Hematopoietic multipotent progenitor cell treated with erythropoietin and hydrocortisone succinate and interleukin-3 and kit ligand, for 15 days (in vitro differentiated cells): ENCODE data around the gene ZMYM5.
"Not testable (repeated sequence)": the region's sequence is repeated elsewhere in the genome, so short reads cannot be mapped to it uniquely, and the experiment has no call there.

Experiments
- DNase-seq: peaks from one replicate; pipeline ENCODE4 v3.0.0-alpha.2; 2015; ENCODE audit warnings: low spot score

Gene ZMYM5

DNA sequence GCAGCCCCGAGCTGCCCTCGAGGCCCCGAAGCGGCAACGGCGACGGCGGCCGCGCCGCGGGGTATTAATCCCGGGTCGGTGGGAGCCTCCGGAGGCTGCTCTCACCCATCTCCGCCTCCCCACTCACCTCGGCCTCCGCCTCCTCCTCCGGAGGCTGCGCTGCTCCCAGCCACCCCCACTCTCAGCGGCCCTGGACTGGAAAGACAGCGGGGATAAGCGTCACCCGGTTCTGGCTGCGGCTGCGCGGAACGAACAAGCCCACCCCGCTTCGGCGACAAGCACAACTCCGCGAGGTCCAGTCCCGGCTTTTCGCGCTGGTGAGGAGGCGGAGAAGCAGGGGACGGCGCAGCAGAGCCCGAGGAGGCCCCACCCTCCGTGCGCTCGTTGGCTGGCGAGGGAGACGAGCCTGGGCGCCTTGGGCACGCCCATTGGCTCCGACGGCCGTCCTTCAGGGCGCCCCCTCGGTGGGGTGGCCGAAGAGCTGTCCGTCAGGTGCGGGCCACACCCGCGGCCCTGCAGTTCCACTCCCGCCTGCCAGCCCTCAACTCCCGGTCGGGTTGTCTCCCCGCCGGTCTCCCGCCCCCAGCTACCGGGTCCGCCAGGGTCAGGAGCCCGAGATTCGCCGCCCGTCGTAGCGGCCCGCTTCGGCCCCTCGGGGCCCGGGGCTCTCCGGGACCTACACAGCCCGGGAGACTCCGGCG lies at the start of gene ZMYM5:
ZMYM5 (minus strand) TSS at position 327 of the 701 bp plus-strand sequence. CDS start 11,469 bp downstream, outside the sequence.
- DNase-seq = peak; percentile 95

DNA sequence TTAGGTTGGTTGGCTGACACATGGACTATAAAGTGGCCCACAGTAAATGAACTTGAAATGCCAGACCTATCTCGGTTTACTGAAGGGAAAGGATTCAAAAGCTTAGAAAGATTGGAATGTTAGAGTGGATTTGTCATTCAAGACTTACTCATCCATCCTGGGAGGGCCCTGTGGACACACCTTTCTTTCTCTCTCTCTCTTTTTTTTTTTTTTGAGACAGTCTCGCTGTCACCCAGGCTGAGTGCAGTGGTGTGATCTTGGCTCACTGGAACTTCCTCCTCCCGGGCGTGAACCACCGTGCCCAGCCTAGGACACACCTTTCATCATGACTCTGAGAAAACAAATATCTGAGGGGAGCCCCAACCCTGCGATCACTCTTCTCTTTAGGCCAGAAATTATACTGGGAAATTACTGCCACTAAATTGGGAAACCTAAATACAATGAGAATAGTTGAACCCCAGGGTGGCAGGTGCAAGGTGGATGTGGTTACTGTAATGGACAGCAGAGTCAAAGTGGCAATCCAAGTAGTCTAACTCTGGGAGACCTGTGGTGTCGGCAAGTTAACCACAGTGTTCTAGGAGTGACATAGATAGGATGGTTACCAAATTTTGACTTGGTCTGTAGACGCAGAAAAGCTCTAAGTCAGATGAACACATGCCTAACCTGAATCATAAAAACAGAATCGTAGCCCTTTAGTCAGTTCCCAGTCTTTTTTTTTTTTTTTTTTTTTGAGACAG lies 47.1 kb upstream of the ZMYM5 start:
- no peak for DNase-seq

DNA sequence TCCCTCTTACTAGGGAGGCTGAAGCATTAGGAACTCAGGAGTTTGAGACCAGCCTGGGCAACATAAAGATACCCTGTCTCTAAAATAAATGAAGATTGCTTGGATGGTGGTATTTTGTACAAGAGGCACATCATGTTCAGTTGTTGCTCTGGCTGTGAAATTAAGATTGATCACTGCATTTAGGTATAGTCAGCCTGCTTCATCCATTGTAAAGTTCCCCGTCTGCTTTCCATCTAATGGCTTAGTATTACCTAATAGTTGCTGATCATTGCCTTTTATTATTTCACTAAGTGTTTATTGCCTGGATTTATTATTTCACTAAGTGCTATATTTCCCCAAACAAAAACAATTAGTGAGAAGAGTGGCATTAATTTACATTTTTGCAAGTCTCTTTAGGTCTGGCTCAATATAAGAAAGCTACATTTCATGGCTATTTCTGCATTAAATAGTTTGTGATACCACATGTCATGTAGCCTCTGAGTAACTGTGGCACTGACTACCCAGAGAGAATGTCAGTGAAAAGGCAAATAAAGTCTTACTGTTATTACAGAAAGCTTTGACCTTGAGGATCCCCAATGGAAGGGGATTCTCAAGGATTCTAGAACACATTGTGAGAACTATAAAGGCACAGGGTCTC lies 45.0 kb upstream of the ZMYM5 start:
- no peak for DNase-seq

DNA sequence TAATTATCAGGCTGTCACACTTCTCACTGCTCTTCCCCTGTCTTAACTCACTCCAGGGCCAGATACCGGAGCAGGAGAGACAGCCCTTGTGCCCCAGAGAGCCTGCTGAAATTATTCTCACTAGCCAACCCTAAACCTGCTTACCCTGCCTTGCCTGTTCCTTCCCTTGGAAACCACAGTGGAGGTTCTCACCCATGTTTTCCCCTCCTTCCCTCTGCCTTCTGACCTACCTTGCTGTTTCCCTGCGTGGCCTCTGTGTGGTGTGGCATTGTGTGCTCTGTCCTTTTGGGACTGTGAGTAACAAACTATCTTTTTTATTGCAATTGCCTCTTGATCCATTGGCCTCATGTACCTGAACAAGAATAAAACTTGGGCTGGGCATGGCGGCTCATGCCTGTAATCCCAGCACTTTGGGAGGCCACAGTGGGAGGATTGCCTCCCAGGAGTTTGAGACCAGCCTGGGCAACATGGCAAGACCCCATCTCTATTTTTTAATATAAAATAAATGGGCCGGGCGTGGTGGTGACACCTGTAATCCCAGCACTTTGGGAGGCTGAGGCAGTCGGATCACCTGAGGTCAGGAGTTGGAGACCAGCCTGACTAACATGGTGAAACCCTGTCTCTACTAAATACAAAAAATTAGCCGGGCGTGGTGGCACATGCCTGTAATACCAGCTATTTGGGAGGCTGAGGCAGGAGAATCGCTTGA lies 42.2 kb upstream of the ZMYM5 start:
- not testable (repeated sequence) for DNase-seq

DNA sequence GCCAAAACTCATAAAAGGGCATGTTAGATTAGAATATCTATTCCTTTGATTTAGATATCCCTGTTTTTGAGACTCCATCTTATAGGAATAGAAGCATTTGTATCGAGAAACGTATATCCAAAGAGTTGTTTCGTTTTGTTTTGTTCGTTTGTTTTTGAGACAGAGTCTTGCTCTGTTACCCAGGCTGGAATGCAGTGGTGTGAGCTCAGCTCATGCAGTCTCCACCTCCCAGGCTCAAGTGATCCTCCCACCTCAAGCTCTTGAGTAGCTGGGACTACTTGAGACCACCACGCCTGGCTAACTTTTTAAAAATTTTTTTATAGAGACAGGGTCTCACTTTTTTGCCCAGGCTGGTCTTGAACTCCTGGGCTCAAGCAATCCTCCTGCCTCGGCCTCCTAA lies 26.6 kb upstream of the ZMYM5 start:
- DNase-seq = no peak

DNA sequence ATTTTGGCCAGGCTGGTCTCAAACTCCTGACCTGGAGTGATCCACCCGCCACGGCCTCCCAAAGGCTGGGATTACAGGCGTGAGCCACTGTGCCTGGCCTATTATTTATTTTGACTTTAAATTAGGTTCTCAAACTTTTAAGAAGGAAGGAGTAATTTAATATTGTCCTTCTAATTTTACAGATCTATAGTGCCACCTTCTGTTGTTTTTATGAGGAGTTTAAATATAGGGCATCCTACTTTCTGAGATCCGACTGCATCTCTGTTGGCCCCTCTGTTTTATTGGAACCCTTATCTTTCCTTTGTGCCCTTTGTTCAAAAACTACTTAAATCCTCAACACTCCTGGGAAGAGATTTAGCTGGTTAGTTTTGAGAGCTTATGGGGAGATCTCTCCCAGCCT lies 25.4 kb upstream of the ZMYM5 start:
- peak; percentile 22 for DNase-seq

DNA sequence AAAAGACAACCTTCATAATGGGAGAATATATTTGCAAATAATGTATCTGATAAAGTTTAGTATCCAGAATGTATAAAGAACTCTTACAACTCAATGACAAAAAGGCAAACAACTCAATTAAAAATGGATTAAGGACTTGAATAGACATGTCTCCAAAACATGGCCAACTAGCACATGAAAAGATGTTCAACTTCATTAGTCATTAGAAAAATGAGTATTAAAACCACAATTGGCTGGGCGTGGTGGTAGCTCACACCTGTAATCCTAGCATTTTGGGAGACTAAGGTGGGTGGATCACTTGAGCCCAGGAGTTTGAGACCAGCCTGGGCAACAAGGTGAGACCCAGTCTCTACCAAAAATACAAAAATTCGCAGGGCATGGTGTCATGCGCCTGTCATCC lies 18.8 kb upstream of the ZMYM5 start:
- no peak for DNase-seq

DNA sequence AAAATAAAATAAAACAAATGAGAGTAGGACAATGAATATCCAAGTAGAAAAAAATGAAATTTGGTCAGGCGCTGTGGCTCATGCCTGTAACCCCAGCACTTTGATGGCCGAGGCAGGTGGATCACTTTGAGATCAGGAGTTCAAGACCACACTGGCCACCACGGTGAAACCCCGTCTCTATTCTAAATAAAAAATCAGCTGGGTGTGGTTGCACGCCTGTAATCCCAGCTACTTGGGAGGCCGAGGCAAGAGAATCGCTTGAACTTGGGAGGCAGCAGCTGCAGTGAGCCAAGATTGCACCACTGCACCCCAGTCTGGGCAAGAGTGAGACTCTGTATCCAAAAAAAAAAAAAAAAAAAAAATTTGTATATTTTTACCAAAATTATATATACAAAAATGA lies 18.2 kb upstream of the ZMYM5 start:
- no peak for DNase-seq

DNA sequence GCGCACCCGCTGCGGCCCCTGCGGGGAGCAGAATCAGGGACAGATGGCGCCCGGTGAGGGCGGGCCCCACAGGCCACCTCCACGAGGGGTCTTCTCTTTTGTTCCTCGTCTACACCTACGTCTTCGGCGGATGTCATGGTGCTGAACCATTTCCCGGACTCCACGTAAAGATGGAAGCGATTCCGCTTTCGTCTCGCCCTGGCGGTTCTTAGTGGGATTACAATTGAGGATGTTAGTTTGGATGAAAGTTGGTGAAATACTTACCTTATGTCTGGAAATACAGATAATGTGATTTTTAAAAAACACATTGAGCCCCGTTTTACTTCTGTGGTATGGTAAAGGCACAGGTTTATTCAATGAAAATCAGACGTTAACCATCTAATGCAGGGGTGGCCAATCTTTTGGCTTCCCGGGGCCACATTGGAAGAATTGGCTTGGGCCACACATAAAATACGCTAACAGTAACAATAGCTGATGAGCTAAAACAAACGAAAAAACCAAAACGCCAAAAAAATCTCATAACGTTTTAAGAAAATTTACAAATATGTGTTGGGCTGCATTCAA lies 1.4 kb upstream of the ZMYM5 start:
- DNase-seq = peak; percentile 80

DNA sequence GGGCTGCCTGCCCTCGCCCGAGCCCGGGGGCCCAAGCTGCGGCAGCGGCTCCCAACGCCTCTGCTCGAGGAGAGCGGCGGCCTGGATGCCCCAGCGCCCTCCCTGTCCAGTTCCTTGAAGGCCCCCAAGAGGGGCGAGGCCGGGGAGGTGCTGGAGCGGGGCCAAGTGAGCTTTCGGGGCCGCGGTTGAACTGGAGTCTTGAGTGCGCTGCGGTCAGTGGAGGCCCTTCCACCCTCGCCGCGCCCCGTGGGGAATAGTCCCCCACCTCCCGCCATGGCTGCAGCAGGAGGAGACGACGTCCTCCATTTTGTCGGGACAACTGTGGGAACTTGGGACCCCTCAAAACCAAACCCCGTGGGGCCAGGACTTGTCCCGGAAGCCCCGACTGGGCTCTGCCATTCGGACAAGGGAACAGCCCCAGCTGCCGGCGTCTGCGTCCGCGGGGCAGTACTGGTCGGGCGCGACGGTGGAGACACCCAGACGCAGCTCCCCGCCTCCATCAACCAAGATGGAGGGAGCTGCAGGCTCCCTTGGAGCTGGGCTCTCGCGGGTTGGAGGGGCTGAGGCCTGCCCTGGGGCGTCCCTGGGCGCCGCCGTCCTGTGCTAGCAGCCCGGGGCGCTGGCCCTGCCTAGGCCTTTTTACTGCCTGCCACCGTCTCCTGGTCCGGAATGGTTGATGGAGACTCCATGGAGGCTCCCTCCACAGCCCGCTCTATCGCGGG lies 736 bp upstream of the ZMYM5 start:
- peak; percentile 53 for DNase-seq

DNA sequence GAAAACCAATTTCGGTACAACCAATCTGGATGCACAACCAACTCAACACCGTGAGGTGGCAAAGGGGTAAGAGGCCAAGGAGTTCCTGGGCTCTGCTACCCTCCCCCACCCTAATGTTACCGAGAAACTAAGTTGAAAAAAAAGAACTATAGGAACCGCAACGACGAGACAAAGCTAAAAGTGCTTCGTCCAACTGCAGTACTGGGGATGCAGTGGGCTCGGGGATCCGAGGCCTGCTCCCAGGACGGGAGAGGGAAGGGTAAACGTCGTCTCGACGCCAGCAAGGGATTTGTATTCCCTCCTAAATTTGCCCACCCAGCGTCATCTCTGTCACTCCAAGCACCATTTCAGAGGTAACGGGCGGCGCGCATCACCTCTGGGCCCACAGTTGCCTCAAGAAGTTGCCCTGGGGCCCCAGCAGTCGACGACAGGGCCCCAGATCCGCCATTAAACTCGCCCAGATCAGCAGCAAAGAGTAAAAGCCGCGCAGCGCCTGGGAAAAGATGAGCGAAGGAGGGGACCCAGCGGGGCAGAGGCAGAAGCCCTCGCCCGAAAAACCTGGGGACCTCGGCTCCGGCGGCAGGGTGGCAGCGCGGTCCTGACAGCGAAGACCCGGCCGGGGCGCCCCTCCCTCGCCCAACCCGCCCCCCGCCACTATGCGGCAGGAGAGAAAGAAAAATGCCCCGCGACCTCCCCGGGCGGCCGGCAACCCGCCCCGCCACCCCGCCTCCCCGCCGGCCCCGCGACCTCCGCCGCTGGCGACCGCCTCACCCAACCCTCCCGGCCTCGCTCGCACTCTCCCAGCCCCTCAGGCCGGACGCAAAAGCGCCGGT lies 752 bp downstream of the ZMYM5 start:
- peak; percentile 43 for DNase-seq

DNA sequence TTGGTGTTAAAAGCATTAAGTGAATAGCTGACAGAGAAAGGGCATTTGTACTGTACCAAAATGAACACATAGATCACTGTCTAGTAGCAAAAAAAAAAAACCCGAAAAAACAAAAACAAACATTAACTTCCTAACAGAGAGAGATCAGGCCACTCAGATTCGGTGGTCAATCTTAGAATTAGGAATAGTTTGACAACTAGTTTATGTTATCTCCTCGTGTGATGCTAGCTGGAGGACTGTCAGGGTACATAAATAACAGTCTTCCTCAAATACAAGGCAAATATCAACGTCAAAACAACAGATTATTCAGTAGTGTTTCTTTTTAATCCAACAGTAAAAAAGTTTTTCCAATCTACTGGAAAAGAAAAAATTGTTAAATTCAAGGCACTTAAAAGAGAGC lies 1.7 kb downstream of the ZMYM5 start:
- no peak for DNase-seq

DNA sequence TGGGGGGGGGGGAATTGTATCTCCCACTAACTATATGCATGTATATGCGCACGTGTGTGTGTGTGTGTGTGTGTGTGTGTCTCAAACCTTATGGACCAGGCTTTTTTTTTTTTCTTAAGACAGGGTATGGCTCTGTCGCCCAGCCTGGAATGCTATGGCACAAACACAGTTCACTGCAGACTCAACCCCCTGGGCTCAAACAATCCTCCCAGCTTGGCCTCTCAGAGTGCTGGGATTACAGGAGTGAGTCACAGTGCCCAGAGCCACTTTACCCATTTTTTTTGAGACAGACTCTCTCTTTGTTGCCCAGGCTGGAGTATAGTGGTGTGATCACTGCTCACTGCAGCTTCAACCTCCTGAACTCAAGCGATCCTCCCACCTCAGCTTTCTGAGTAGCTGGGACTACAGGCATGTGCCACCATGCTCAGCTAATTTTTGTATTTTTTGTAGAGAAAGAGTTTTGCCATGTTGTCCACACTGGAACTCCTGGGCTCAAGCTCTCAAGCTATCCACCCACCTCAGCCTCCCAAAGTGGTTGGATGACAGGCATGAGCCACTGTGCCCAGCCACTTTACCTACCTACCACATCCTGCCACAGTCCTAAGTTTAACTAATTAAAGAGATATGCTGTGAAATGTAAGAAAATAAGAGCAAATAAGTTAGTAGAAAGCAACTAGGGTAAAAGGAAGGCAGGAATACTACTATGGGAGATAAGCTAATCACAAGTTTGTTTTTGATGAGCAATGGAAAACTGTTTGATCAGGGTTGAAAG lies 2.4 kb downstream of the ZMYM5 start:
- DNase-seq = no peak

DNA sequence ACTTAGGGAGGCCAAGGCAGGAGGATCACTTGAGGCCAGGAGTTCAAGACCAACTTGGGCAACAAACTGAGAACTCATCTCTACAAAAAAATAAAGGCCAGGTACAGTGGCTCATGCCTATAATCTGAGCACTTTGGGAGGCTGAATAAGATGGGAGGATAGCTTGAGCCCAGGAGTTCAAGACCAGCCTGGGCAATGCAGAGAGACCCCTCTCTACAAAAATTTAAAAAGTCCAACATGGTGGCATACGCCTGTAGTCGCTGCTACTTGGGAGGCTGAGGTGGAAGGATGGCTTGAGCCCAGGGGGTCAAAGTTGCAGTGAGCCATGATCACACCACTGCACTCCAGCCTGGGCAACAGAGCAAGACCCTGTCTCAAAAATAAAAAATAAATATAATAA lies 5.8 kb downstream of the ZMYM5 start:
- DNase-seq = not testable (repeated sequence)

DNA sequence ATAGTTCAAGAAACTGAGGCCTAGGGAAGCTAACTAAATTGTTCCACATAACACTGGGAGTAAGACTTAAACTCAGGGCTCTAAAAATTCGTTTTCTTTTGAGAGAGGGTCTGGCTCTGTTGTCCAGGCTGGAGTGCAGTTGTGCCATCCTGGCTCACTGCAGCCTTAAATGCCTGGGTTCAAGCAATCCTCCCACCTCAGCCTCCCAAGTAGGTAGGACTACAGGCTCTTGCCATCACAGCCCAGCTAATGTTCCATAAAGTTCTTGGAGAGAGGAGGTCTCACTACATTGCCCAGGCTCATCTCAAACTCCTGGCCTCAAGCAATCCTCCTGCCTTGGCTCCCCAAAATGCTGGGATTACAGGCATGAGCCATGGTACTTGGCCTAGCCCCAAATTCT lies 10.7 kb downstream of the ZMYM5 start:
- no peak for DNase-seq

DNA sequence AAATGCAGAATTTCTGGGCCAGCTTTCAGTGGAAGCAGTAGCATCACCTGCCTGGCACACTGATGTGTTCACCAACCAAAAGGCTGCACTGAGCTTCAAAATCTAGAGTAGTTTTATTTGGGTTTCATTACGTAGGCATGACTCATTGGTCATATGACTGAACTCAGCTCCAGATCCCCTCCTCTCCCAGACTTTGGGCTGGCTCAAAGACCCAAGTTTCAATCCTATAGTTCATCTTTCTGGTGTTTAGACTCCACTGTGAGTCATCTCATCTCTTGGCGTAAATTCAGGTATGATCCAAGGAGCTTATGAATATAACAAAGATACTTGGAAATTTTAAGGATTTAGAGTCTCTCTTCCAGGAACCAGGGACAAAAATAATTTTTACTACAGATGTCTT lies 17.7 kb downstream of the ZMYM5 start:
- peak; percentile 46 for DNase-seq

DNA sequence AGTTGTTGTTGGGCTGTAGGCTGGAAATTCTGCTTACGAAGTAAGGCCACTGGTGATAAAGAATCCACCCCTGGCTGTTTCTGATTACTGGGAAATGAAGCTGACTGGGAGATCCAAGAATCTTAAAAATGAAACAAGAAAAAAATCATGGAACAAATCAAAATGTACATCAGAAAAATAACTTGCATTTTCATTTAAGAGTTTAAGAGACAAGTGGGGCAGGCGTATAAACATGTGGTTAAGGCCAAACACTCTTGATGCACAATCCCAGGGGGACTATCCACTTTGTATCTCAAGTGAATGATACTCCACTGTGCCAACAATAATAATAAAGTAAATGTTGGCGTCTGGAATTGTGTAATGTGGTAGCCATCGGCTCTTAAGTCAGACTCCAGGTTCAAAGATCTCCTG lies 24.6 kb downstream of the ZMYM5 start:
- no peak for DNase-seq

DNA sequence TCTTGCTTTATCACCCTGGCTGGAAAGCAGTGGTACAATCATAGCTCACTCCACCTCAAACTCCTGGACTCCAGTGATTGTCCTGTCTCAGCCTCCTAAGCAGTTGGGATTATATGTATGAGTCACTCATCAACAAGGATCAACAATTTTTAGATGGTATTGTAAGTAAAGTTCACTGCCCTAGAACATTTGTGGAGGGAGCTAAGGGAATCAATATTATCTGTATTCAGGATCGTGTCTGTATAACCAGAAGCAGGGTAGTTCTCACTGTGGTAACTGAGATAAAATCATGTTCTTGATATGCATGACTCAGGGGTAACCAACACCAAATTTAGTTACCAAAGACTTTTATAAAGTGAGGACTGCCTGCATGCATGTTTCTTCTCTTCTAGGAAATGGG lies 27.0 kb downstream of the ZMYM5 start:
- DNase-seq = no peak

DNA sequence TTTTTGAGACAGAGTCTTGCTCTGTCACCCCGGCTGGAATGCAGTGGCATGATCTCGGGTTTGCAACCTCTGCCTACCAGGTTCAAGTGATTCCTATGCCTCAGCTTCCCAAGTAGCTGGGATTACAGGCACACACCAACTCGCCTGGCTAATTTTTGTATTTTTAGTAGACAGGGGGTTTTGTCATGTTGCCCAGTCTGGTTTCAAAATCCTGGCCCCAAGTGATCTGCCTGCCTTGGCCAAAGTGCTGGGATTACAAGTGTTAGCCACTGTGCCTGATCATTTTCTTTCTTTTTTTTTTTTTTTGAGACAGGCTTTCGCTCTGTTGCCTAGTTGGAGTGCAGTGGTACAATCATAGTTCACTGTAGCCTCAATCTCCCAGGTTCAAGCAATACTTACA lies 28.7 kb downstream of the ZMYM5 start:
- no peak for DNase-seq

DNA sequence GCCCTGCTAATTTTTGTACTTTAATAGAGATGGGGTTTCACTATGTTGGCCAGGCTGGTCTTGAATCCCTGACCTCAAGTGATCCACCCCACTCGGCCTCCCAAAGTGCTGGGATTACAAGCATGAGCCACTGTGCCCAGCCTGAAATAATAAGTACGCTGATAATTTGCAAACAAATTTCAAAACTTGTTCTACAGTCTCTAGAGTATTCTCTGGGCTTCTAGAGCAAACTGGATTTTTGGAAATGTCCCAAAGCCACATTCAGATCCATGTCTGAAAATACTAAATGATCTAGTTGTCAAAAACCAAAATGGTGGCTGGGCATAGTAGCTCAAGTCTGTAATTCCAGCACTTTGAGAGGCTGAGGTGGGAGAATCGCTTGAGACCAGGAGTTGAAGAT lies 40.8 kb downstream of the ZMYM5 start:
- DNase-seq = no peak
